Activated CD8-positive, alpha-beta memory T cell treated with anti-CD3 and anti-CD28 coated beads, Interleukin-2, amount 50 U/mL, for 4 hours (primary cell): ENCODE results near the gene TRIAP1.
"Not testable (repeated sequence)": the region's sequence is repeated elsewhere in the genome, so short reads cannot be mapped to it uniquely, and the experiment has no call there.

Source experiments
- DNase-seq: peaks from one replicate; pipeline ENCODE4 v3.0.0-alpha.2; 2020

TRIAP1 gene

DNA sequence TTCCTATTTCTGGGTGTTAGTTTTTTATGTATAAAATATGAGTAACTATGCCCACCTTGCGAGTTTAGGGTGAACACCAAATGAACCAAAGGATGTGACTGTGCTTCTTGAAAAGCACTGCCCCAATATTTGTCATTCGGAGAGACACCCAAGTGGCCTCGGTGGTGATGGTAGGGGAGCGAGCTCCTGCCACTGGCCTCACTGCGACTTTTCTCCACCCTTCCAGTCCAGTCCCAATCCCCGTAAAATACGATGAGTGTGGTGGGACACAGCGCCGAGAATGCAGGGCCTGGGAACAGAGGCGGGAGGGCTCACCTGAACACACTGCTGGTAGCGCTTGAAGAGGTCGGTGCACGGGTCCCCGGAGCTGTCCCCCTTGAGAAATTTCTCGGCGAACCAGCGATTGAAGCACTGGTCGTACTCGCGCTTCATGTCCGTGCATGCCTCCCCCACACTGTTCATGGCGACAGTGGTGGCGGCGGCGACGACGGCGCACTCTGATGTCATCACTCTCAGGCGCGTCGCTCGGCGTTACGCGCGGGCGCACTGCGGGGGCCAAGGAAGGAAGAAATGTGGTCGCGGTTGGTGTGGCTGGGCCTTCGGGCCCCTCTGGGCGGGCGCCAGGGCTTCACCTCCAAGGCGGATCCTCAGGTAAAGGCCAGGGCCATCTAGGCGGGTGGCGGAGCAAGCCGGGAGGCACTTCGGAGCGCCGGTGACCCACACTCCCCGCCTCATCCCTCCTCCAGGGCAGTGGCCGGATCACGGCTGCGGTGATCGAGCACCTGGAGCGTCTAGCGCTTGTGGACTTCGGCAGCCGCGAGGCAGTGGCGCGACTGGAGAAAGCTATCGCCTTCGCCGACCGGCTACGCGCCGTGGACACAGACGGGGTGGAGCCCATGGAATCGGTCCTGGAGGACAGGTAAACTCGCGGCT, at the start of gene TRIAP1, which contains the start of gene GATC:
TRIAP1 (minus strand) TSS at position 474 of the 933 bp plus-strand sequence; CDS start at position 462, 12 bp downstream.
GATC (plus strand) TSS at position 534 of the 933 bp plus-strand sequence; CDS start at position 571, 37 bp downstream.
- DNase-seq, result peak; percentile 92

DNA sequence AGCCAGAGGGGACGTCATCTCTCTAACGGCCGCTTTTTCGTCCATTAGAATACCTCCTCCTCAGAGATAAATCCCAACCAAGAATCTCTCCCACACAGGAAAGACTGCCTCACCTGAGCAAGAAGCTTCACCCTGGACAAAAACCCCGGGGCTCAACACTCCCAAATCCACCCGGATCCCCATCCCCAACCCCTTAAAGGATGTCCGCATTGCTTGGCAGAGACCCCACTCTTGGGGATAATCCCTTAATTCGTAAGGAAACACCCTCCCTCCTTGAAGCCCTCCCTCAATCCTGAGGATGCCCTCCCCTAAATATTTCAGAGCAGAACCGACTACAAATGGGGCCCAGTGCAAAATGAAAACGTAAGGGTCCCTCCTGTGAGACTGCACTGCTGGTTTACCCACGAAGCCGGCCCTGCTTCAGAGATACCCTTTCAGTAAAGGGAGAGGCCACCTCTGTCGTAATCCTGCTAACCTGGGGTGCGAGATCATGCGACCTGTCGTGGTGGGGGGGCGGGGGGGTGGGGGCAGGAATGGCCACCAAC, 49.1 kb upstream of the TRIAP1 start:
- no peak for DNase-seq

DNA sequence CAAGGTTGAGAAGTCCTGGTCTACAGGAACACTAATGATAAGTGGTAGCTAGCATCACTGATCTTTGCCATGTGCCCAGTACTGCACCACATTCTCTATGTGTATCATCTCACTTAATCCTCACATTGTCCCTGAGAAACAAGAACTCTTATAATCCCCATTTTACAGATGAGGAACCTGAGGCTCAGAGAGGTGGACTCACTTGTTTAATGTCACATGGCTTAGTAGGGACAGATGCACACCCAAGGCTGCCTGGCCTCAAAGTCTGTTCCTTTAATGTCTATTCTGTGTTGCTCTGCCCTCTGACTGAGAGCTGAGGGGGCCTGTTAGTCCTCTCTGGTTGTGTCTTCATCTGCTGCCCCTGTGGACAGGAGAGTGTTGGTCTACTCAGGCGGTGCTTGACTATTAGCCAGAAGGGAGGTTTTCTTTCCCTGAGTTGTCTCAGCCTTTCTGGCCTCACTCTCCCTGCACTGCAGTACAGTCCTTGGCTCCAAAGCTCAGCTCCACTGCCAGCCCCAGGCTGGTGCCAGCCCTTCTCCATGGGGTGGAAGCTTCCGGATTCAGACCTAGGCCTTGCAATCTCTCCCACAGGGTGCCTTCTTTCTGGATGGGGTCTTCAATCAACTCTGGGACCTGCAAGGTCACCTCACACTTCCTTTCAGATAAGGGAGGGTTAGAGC, 44.8 kb upstream of the TRIAP1 start:
- no peak for DNase-seq

DNA sequence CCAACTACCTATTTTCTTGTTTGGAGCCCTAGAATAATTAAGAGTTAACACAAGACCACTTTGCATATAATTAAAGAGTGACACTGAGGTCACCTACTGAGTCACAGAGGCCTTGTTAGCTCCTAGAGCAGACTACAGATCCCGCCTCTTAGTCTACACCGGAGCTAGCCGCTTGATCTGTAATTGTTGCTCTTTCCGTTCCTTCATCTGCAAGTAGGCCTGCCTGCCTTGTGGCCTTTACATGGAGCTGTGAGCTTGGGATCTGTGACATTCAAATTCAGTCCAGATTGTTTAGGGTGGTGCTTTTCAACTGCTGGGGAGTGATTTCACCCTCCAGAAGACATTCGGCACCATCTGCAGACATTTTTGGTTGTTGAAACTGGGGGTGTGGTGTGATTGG, 44.1 kb upstream of the TRIAP1 start:
- no peak for DNase-seq

DNA sequence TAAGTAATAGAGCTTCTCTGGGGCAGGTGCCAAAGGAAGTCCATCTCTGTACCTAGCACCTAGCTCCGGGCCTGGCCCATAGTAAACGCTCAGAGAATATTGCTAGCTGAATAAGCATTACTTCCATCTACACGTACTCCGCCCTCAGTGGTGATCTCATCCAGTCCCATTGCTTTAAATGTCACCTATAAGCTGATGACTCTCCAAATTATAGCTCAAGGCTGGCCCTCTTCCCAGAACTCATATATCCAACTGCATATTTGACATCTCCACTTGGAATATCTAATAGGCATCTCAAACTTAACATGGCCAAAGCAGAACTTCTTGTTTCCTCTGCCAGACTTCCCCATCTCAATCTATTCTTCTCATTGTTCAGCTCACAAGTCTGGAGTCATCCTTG, 42.8 kb upstream of the TRIAP1 start:
- DNase-seq, result no peak

DNA sequence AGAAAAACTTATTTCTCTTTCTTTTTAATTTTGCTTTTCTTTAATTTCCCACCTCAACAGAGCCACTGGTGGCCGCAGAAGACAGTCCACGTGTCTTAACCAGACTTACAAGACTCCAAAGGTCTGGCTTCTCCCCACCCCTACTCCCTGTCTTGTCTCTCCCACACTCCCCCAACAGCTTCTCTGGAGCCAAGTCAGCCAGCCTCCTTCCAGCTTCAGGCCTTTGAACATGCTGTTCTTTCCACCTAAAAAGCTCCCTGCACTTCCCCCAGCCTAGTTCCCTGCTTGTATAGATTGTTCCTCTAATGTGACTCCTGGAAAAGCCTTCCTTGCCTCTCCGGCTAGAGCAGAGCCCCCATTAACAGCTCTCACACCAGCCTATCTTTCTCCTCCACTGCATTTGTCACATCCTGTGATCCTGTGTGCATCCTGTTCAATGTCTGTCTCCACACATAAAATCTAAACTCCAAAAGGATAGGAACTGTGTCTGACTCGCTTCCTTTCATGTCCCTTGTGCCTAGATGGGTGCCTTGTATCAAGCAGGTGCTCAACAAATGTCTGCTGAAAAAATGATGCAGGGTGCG, 42.0 kb upstream of the TRIAP1 start:
- DNase-seq, result no peak

DNA sequence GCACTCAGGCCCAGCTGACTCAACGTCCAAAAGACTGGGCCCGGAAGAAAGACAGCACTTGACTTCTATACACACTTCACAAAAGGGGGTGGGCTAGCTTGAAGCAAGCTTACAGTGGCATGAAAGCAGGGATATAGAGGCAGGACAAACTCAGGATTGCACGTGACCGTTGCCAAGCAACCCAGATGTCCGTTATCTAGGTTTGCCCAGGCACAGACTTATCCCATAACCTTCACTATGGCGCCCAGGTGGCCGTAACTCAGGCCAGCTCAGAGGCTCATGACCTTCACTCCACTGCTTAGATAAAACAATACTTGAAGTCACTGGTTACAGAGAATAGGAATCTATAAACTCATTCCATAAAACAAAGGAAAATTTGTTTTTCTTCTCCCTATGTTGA, 41.4 kb upstream of the TRIAP1 start:
- not testable (repeated sequence) for DNase-seq

DNA sequence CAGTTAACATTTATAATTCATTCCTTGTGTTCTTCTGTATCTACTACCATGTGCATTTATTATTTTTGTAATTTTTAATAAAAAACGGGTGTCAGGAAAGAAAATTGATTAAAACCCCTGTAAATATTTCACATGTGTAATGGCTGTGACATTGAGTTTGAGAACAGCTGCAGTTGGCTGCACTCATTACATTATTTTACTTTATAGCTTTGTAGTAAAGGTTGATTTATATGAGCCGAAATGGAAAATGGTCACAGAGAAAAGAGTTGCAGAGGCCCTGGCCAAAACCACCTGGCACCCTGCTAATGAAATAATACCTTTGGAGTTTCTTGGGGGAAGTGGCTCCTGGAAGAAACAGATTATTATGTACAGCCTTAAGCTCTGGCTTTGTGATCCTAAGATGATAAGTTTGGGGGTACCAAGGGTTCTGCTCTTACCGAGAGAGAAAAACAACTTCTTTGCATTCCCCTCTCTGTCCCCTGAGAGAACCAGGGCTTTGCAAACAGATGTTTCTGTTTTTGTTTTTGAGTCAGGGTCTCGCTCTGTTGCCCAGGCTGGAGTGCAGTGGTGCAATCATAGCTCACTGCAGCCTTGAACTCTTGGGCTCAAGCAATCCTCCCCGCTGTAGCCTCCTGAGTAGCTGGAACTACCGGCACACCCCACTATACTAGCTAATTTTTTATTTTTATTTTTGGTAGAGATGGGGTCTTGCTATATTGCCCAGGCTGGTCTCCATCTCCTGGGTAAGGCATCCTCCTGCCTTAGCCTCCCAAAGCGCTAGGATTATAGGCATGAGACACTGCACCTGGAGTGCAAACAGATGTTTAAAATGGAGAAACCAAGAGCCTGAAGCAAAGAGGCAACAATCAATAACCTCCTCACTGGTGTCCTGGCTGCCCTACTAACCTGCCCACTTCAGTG, 40.0 kb upstream of the TRIAP1 start:
- no peak for DNase-seq

DNA sequence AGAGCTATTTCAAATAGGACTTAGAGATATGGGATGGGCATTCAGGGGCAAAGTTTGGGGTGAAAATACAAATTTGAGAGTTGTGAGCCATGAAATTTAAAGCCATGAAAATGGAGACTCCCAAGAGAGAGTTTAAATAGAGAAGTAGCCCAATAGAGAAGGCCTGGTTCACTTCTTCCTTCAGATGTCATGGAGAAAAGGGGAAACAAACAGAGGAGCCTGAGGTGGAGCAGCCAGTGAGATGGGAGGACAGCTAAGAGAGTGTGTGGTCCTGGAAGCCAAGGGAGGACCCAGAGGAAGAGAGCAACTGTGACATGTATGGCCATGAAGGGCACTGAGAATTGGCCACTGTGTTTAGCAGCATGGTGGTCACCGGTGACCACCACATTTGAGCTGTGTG, 37.4 kb upstream of the TRIAP1 start:
- no peak for DNase-seq

DNA sequence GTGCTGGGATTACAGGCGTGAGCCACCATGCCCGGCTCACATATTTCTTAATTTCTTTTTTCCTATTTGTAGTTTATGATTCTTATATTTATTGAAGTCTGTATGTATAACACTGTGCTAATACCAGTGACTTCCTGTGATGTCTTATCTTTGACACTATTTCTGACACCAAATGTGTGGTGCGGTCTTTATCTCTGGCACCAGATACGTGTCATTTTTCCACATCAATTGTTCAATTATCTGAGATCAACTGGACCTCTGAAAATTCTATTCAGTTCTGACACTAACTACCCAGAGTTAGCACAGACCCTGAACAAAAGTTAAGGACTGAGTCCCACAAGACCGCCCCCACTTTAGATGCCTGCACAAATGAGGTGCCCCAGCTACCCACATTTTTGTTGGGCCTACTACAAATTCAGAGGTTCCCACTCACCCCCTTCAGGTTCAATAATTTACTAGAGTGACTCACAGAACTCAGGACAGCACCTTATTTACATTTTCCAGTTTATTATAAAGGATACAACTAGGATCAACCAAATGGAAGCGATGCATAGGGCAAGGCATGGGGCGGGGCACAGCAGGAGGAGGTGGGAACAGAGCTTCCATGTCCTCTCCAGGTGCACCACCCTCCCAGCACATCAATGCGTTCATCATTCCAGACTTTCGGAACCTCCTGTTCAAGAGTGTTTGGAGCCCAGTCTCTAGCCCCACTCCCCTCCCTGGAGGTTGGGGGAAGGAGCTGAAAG, 35.0 kb upstream of the TRIAP1 start:
- no peak for DNase-seq

DNA sequence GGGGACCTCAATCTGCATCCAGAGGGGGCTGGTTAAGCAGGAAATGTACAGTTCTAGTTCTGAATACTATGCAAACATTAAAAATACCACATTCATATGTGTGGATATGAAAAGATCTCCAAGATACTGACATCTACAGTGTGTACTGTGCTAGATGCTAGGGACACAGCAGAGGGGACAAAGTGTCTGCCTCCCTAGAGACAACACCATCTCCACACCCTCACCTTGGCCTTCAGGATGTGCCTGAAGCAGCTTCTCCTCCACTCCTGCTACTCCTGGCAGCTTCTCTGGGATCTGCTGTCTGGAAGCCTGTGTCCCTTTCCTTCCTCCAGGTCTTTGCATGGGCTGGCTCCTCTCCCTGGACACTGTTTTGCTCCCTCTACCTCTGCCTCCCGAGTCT, 34.0 kb upstream of the TRIAP1 start:
- no peak for DNase-seq

DNA sequence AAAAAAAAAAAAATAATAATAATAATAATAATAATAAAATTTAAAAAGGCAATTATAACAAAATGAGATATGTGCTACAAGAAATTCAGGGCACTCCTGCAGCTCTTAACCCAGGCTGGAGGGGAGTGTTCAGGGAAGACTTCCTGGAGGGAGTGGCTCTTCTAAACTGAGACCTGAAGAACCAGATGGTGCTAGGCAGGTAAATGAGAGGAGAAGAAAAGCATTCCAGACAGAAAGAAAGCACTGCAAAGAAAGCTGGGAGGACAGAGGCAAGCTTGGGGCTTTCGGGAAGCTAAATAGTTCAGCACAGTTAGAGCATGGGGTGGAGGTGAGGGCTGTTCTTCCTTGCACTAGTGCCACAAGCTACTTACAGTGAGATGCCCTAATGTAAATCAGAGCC, 33.3 kb upstream of the TRIAP1 start:
- DNase-seq, result no peak

DNA sequence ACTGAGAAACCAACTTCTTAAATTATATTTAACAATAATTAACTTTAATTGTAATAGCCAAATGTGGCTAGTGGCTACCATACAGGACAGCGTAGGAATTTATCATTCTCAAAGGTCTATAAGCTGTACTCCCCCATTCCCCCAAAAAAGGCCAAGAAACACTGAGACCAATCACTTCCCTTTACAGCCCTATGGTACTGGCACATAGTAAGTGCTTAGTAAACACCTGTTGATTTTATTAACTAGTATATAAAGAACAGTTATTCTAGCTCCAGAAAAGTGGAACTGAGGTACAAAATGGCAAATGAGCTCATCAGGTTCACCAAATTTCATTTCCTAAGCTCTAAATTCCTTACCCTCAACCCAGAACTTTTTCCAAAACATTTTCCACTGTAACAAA, 29.5 kb upstream of the TRIAP1 start:
- DNase-seq, result no peak

DNA sequence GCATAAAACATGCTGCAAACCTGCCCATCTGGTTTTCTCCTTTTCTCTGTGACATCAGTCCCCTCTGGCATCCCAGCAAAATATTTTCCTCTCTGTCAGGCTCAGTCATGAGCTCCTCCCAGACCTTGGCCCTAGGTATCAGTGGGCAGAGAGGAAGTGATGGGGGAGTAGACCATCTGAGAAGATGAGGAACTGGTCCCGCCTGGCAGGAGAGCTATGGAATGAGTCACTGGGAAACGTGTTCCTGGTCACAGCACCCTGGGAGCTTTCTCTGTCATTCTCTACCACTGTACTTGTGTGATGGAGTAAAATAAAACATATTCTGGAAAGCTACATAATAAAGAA, 28.4 kb upstream of the TRIAP1 start:
- DNase-seq, result no peak

DNA sequence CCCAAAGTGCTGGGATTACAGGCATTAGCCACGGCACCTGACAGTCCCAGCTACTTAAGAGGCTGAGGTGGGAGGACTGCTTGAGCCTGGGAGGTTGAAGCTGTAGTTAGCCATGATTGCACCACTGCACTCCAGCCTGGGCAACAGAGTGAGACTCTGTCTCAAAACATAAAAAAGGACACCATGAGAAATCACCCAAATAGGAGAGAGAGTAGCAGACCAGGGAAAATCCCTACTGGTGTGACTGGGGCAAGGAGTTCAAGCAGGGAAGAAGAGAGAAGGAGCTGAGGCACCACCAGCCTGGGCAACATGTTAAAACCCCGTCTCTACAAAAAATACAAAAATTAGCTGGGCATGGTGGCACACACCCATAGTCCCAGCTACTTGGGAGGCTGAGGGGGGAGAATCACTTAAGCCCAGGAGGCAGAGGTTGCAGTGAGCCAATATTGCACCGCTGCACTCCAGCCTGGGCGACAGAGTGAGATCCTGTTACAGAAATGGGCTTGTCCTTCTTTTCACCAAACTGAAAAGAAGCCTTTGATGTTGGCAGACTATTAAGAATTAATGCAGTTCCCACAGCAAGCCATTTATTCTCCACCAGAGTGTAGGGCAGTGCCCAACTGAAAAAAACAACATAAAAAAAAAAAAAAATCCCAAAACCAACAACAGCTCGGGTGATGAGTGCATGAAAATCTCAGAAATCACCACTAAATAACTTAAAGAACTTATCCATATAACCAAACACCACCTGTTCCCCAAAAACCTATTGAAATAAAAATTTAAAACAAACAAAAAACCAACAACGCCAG, 27.8 kb upstream of the TRIAP1 start:
- DNase-seq, result no peak

DNA sequence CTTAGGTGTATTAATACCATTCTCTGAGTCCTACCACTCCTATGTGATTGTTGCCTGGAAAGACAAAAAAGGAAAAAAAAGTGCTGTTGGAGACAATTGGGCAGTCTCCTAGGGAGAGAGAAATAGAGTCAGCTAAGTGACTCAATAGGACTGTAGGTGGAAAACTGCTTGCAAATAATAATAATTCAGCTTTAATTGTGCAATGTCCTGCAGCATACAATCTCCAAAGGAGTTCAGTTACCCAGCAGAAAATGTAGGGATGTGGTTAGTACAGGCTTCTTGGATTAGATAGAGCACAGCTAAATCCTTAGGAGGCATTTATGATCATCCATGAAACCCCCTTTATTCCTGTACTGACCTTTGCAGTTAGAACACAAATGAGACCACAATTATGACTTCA, 26.3 kb upstream of the TRIAP1 start:
- DNase-seq, result no peak

DNA sequence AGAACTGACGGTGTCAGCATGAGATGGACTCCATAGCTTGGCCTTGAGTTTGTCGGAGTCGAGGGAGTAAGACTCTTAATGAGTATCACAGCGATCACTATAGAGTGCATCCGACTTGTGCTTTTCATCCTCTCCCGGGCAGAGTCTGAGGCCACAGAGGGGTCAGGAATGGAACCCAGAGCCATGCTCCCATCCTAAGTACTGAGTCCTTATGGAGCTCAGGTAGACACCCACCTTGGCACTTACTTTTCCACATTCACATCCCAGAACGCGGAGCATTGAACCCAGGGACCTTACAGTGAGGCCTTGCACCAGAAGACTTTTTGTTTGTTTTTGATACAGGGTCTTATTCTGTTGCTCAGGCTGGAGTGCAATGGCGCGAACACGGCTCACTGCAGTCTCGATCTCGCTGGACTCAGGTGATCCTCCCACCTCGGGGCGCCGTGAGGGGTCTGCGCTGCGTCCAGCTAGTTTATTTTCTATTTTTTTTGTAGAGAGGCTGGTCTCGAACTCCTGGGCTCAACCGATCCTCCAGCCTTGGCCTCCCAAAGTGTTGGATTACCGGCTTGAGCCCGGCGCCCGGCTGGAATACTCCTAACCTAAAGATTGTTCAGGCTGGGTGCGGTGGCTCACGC, 24.1 kb upstream of the TRIAP1 start:
- no peak for DNase-seq

DNA sequence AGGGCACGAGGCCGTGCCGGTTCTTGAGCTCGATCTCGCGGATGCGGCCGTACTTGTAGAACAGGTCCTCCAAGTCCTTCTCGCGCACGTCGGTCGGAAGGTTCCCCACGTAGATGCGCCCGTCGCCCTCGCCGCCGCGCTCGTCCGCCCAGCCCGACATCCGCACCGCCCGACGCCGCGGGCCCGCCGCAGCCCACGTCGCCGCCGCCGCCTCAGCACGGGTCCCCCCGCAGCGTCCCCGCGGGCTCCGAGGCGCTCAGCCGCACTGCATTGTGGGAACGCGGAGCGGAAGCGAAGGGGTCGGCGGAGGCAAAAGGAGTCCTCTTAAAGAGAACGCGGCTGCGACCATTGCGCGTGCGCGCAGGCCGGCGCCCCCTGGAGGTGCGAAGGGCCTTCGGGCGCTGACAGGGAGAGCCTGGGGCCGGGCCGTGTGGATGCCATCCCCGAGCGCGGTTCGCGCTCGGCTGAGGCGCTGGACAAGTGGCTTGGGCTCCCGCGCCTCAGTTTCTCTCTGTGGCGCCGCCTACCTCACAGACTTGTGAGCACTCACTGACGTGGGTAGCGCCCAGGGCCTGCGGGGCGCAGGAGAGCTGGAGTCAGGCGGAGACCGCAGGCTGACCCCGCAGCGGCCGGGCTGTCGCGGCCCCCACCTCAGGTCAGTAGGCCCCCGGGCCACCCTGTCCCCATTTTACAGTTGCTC, 23.4 kb upstream of the TRIAP1 start, which contains the start of gene SRSF9:
SRSF9 (minus strand) TSS at position 299 of the 700 bp plus-strand sequence; CDS start at position 160, 139 bp downstream.
- peak; percentile 97 for DNase-seq

DNA sequence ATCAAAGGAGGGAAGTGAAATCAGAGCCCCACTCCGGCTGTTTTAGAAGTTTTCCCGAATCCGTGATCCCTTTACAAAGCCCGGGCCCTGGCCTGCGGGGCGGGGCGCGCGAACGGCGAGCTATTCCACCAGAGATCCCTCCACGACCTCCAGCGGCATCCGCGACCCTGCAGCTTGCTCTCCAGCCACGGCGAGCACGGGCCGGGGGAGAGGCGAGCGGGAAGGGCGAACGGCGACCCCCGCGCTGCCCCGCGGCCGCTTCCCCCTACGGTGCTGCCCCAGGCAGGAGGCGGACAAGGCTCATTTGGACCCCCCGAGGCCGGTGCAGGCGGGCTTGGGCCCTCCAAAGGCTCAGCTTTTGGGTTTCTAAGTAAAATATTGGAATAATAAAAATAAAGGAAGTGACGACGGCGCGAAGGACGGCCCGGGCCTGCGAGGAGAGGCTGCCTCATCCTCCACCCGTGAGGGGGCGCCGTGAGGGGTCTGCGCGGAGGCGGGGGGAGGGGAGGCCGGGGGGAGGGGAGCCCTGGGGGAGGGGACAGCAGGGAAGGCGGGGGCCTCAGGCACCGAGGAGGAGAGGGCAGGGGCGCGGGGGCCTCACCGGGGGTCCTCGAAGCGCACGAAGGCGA, 22.8 kb upstream of the TRIAP1 start:
- DNase-seq, result peak; percentile 64
